H1 (cell line): ENCODE results near the gene VMO1. TPM values are rescaled to one million over a fixed set of nuclear protein-coding genes. Genes with fewer than 3 reads are reported as not detected.

Experiments
- CTCF ChIA-PET: fragments of 300-600 bp; sonication (Branson Sonifier 250); formaldehyde crosslinking; loops from one replicate; lab custom pipeline; 2021; ENCODE audit not compliant: partially characterized antibody; lab: Charles Lee
- POLR2A ChIA-PET: fragments of 300-600 bp; sonication (Branson Sonifier 250); formaldehyde crosslinking; loops from one replicate; lab custom pipeline; 2021; ENCODE audit warnings: inconsistent platforms; ENCODE audit not compliant: partially characterized antibody; lab: Charles Lee
- DNase-seq, 2 experiments: peaks; one replicate each; pipeline versions ENCODE4 v3.0.0 to v3.0.0-alpha.2; 2010 to 2022; ENCODE audit warnings: low spot score in 2 of 2, low read depth in 1 of 2, mixed read lengths in 1 of 2
- FAIRE-seq: peaks from 2 replicates; lab custom pipeline; 2011; peaks lifted over from hg19 to GRCh38; lab: Jason Lieb, UNC
- H2AFZ ChIP-seq: 2 replicates; pipeline ENCODE4 v1.8.1; 2012; ENCODE audit warnings: low read length, inconsistent platforms
- H2AK5ac ChIP-seq: 2 replicates; pipeline ENCODE4 v1.6.1; 2013; ENCODE audit warnings: low read depth, low read length
- H2BK120ac ChIP-seq: replicated peaks from 2 replicates; pipeline ENCODE3; 2013; ENCODE audit warnings: low read depth, low read length, inconsistent platforms
- H2BK12ac ChIP-seq: 2 replicates; pipeline ENCODE4 v1.6.1; 2013; ENCODE audit warnings: low read depth, low read length
- H2BK15ac ChIP-seq: 2 replicates; pipeline ENCODE4 v1.6.1; 2013; ENCODE audit warnings: low read length
- H2BK20ac ChIP-seq: 2 replicates; pipeline ENCODE4 v1.6.1; 2013; ENCODE audit warnings: low read length
- H2BK5ac ChIP-seq: 2 replicates; pipeline ENCODE4 v1.6.1; 2013; ENCODE audit warnings: low read depth, low read length
- H3K14ac ChIP-seq: 2 replicates; pipeline ENCODE4 v1.6.1; 2013; ENCODE audit warnings: inconsistent platforms; ENCODE audit not compliant: insufficient read length
- H3K18ac ChIP-seq: 2 replicates; pipeline ENCODE4 v1.6.1; 2013; ENCODE audit warnings: low read length; ENCODE audit errors: extremely low read depth
- H3K23ac ChIP-seq: 2 replicates; pipeline ENCODE4 v1.6.1; 2013; ENCODE audit warnings: inconsistent platforms; ENCODE audit not compliant: insufficient read length
- H3K23me2 ChIP-seq: 2 replicates; pipeline ENCODE4 v1.6.1; 2013; ENCODE audit warnings: low read depth, low read length
- H3K27ac ChIP-seq: 2 replicates; pipeline ENCODE4 v1.6.1; 2011; ENCODE audit warnings: low read depth, low read length, inconsistent platforms
- H3K27me3 ChIP-seq, 4 experiments: replicated peaks in 1 of 4; 1 replicate in 1 of 4; 2 replicates in 3 of 4; pipeline versions ENCODE4 v1.6.1 to v1.8.1; 2011 to 2013; ENCODE audit warnings: low read length in 3 of 4, mild to moderate bottlenecking in 3 of 4, inconsistent platforms in 2 of 4, mixed read lengths in 2 of 4, moderate library complexity in 1 of 4; ENCODE audit not compliant: control insufficient read depth in 3 of 4, insufficient read depth in 3 of 4; ENCODE audit errors: extremely low read depth in 1 of 4
- H3K36me3 ChIP-seq, 4 experiments: 2 replicates each; pipeline versions ENCODE4 v1.6.1 to v1.8.1; 2011 to 2013; ENCODE audit warnings: mild to moderate bottlenecking in 4 of 4, low read length in 3 of 4, moderate library complexity in 2 of 4, control low read depth in 1 of 4, inconsistent platforms in 1 of 4; ENCODE audit not compliant: insufficient read depth in 4 of 4, control insufficient read depth in 2 of 4
- H3K4ac ChIP-seq: replicated peaks from 2 replicates; pipeline ENCODE3; 2013; ENCODE audit warnings: low read length, low read depth, mixed read lengths, inconsistent platforms; ENCODE audit not compliant: insufficient read length
- H3K4me1 ChIP-seq, 4 experiments: replicated peaks in 1 of 4; 1 replicate in 1 of 4; 2 replicates in 3 of 4; pipeline versions ENCODE4 v1.6.1 to v1.8.1; 2011 to 2013; ENCODE audit warnings: low read length in 3 of 4, inconsistent platforms in 2 of 4, mixed read lengths in 1 of 4; ENCODE audit not compliant: insufficient read depth in 4 of 4, control insufficient read depth in 3 of 4
- H3K4me2 ChIP-seq, 2 experiments: 2 replicates each; pipeline versions ENCODE4 v1.6.1 to v1.8.1; 2011 to 2013; ENCODE audit warnings: low read depth in 2 of 2, low read length in 2 of 2, control low read depth in 1 of 2, inconsistent platforms in 1 of 2, mild to moderate bottlenecking in 1 of 2; ENCODE audit not compliant: insufficient read depth in 1 of 2
- H3K4me3 ChIP-seq, 4 experiments: fragments of 200-600, 300-600 bp in 1 of 4; sonication (generic), shearing (Covaris generic), sonication (Bioruptor Twin) in 1 of 4; 2 replicates each; pipeline versions ENCODE4 v1.5.1 to v1.8.1; 2011 to 2016; ENCODE audit warnings: low read length in 4 of 4, low read depth in 3 of 4, control low read depth in 2 of 4, inconsistent platforms in 2 of 4, mild to moderate bottlenecking in 2 of 4, mixed read lengths in 1 of 4, moderate library complexity in 1 of 4; ENCODE audit not compliant: insufficient read depth in 2 of 4; ENCODE audit errors: extremely low read depth in 1 of 4
- H3K56ac ChIP-seq: replicated peaks from 2 replicates; pipeline ENCODE3; 2013; ENCODE audit warnings: low read depth, mild to moderate bottlenecking, mixed read lengths, low read length, inconsistent platforms; ENCODE audit not compliant: insufficient read length
- H3K79me1 ChIP-seq: 2 replicates; pipeline ENCODE4 v1.6.1; 2013; ENCODE audit warnings: low read depth, low read length, control low read depth
- H3K79me2 ChIP-seq, 2 experiments: 2 replicates each; pipeline versions ENCODE4 v1.6.1 to v1.8.1; 2012 to 2013; ENCODE audit warnings: low read length in 2 of 2, mild to moderate bottlenecking in 2 of 2, inconsistent platforms in 1 of 2; ENCODE audit not compliant: insufficient read depth in 2 of 2, control insufficient read depth in 1 of 2
- H3K9ac ChIP-seq, 4 experiments: replicated peaks in 1 of 4; 1 replicate in 1 of 4; 2 replicates in 3 of 4; pipeline versions ENCODE4 v1.6.1 to v1.8.1; 2011 to 2013; ENCODE audit warnings: low read depth in 3 of 4, low read length in 3 of 4, control low read depth in 2 of 4, mild to moderate bottlenecking in 2 of 4, moderate library complexity in 2 of 4, inconsistent platforms in 1 of 4; ENCODE audit errors: extremely low read depth in 1 of 4
- H3K9me3 ChIP-seq, 2 experiments: 2 replicates each; pipeline versions ENCODE4 v1.6.1 to v1.8.1; 2012 to 2013; ENCODE audit warnings: mild to moderate bottlenecking in 2 of 2, moderate library complexity in 2 of 2, control low read depth in 1 of 2, inconsistent platforms in 1 of 2, low read depth in 1 of 2, low read length in 1 of 2, mixed read lengths in 1 of 2; ENCODE audit not compliant: insufficient read depth in 2 of 2
- H4K20me1 ChIP-seq, 2 experiments: replicated peaks in 1 of 2; 2 replicates each; pipeline versions ENCODE3 to v1.8.1; 2011 to 2013; ENCODE audit warnings: inconsistent platforms in 2 of 2, low read length in 2 of 2, mild to moderate bottlenecking in 1 of 2; ENCODE audit not compliant: insufficient read depth in 2 of 2, control insufficient read depth in 1 of 2
- H4K5ac ChIP-seq: 2 replicates; pipeline ENCODE4 v1.6.1; 2013; ENCODE audit warnings: low read length, low read depth, mixed read lengths, inconsistent platforms; ENCODE audit not compliant: insufficient read length
- H4K8ac ChIP-seq: 2 replicates; pipeline ENCODE4 v1.8.0; 2013; ENCODE audit warnings: mild to moderate bottlenecking, moderate library complexity, low read length, inconsistent platforms; ENCODE audit not compliant: insufficient read depth; ENCODE audit errors: extremely low read depth
- H4K91ac ChIP-seq: replicated peaks from 2 replicates; pipeline ENCODE3; 2013; ENCODE audit warnings: low read length, mixed read lengths, inconsistent platforms; ENCODE audit not compliant: insufficient read length
- ASH2L ChIP-seq: fragments of 200-600, 300-600 bp; sonication (generic); IDR thresholded peaks from one replicate; pipeline ENCODE4 v1.7.1; 2017; ENCODE audit warnings: low read length
- BCL11A ChIP-seq, 2 experiments: IDR thresholded peaks; one replicate each; pipeline ENCODE4 v1.6.1; 2011; ENCODE audit warnings: low read depth in 2 of 2, low read length in 2 of 2, mild to moderate bottlenecking in 2 of 2
- CREB1 ChIP-seq: IDR thresholded peaks from 2 replicates; pipeline ENCODE4 v1.6.1; 2012; ENCODE audit warnings: inconsistent platforms
- E2F6 ChIP-seq: IDR thresholded peaks from 2 replicates; pipeline ENCODE4 v1.6.1; 2012; ENCODE audit warnings: inconsistent platforms
- EGR1 ChIP-seq: IDR thresholded peaks from 2 replicates; pipeline ENCODE4 v1.6.1; 2011; ENCODE audit warnings: low read depth, low read length, borderline replicate concordance
- KDM1A ChIP-seq: fragments of 200-600, 300-600 bp; sonication (generic); IDR thresholded peaks from 2 replicates; pipeline ENCODE4 v1.7.1; 2016; ENCODE audit warnings: mild to moderate bottlenecking, low read length, borderline replicate concordance
- NRF1 ChIP-seq: IDR thresholded peaks from 2 replicates; pipeline ENCODE4 v1.6.1; 2011; ENCODE audit warnings: mild to moderate bottlenecking, low read depth, low read length, improper control_type of control experiment
- POLR2AphosphoS5 ChIP-seq: IDR thresholded peaks from 2 replicates; pipeline ENCODE4 v1.6.1; 2011; ENCODE audit warnings: low read depth, low read length
- POU5F1 ChIP-seq: IDR thresholded peaks from 2 replicates; pipeline ENCODE4 v1.6.1; 2011; ENCODE audit warnings: low read depth, mild to moderate bottlenecking, low read length, moderate library complexity
- RAD21 ChIP-seq, 2 experiments: IDR thresholded peaks in 1 of 2; conservative IDR thresholded peaks in 1 of 2; 2 replicates each; pipeline ENCODE4 v1.6.1; 2011; ENCODE audit warnings: low read depth in 2 of 2, low read length in 2 of 2, improper control_type of control experiment in 1 of 2, inconsistent platforms in 1 of 2, mild to moderate bottlenecking in 1 of 2, moderate library complexity in 1 of 2
- SIX5 ChIP-seq: IDR thresholded peaks from 2 replicates; pipeline ENCODE4 v1.6.1; 2011; ENCODE audit warnings: mild to moderate bottlenecking, low read depth, low read length
- SP1 ChIP-seq: IDR thresholded peaks from 2 replicates; pipeline ENCODE4 v1.6.1; 2011; ENCODE audit warnings: low read depth, low read length
- YY1 ChIP-seq: IDR thresholded peaks from 2 replicates; pipeline ENCODE4 v1.6.1; 2011; ENCODE audit warnings: low read depth, mild to moderate bottlenecking, low read length
- WGBS, 2 experiments: shearing (Covaris generic) in 1 of 2; methylation state at CpG; one replicate each; pipeline versions ENCODE4 v1.1.6 to v1.1.7; 2013 to 2015; ENCODE audit warnings: low lambda C conversion rate in 2 of 2, mixed read lengths in 2 of 2, inconsistent platforms in 1 of 2, low coverage in 1 of 2, missing lambda C conversion rate in 1 of 2; ENCODE audit not compliant: insufficient replicate concordance in 2 of 2, insufficient coverage in 1 of 2, insufficient read length in 1 of 2; ENCODE audit errors: extremely low coverage in 1 of 2, missing lambda C conversion rate in 1 of 2; 5-methylcytosine and 5-hydroxymethylcytosine counted together
- polyA plus RNA-seq, 7 experiments: library from polyadenylated mRNA; depleted of rRNA in 3 of 7; stranded (reverse) in 5 of 7; unstranded in 2 of 7; fragments of >200 nt in 5 of 7; fragments of 200-250 nt in 2 of 7; gene quantifications; 1 replicate in 5 of 7; 2 replicates in 1 of 7; 4 replicates in 1 of 7; pipeline versions ENCODE4 v1.2.1 to v1.2.3, GENCODE V29; 2011 to 2013; ENCODE audit warnings: missing spikeins in 2 of 7, mixed read lengths in 2 of 7
- total RNA-seq: library from RNA; stranded (reverse); fragmentation: NEBNext Ultra II Directional; extraction: Animal tissue kit (Norgen Biotek cat#: 25700); gene quantifications from 2 replicates; pipeline ENCODE4 v1.2.1, GENCODE V29; 2021

VMO1 gene
- total and polyA plus RNA-seq, 2 of the 8 experiments (the other 6 are each of a cell fraction or from before 2014, with no cell fraction given), result 0.30 TPM; not detected in 1

- H3K56ac ChIP-seq, result no peak overlapping the region
- H2AK5ac ChIP-seq, result no peak overlapping the region
- ChIA-PET CTCF (interaction anchor here (0.7 to 3.8 kb wide), 8 partner anchors 9 to 529 kb away, joined by 3 to 16 read pairs (median 4); partner anchors contain the start of genes CHRNE, GLTPD2 and VMO1), POLR2A (interaction anchor here (0.7 to 1.6 kb wide), 3 partner anchors 31 to 122 kb away, joined by 3 to 4 read pairs (median 4); partner anchors contain the start of genes C17orf107 and MED11)
- H3K4me3 ChIP-seq, result no peak overlapping the region
- no peak overlapping the region for H2BK12ac ChIP-seq
- H3K36me3 ChIP-seq, result no peaks in the 10 kb centered on the region
- H3K27ac ChIP-seq, result no peak overlapping the region
- H4K5ac ChIP-seq, result no peak overlapping the region
- FAIRE-seq, result no peak
- H3K79me2 ChIP-seq, result no peaks in the 10 kb centered on the region
- 86% methylated on average over 9 of the region's 9 CpGs; no CpG with 5 or more reads in 1 of the 2 experiments for WGBS, 2 experiments
- H3K4me1 ChIP-seq, result no peaks in the 10 kb centered on the region
- H2AFZ ChIP-seq, result no peak overlapping the region
- no peak overlapping the region for H3K14ac ChIP-seq
- H3K23me2 ChIP-seq, result no peaks in the 10 kb centered on the region; the same call in 1 of the 2 replicates
- H4K8ac ChIP-seq, result no peak overlapping the region
- no peak overlapping the region for H3K23ac ChIP-seq
- no peak overlapping the region for H4K91ac ChIP-seq
- no peaks in the 10 kb centered on the region for H3K79me1 ChIP-seq
- H3K4ac ChIP-seq, result no peak overlapping the region
- H3K9ac ChIP-seq, result no peak overlapping the region
- no peak overlapping the region for H3K18ac ChIP-seq
- H2BK15ac ChIP-seq, result no peak overlapping the region
- H2BK20ac ChIP-seq, result no peak overlapping the region
- 0 out of 7 replicates have a peak, but pooled peaks cover 0 to 2% (median 0%) of the 10 kb centered on the region in 4 experiments for H3K27me3 ChIP-seq
- no peak overlapping the region for H3K4me2 ChIP-seq
- no peak overlapping the region for H2BK120ac ChIP-seq
- H2BK5ac ChIP-seq, result no peak overlapping the region
- H4K20me1 ChIP-seq, result no peaks in the 10 kb centered on the region
- H3K9me3 ChIP-seq, result no peaks in the 10 kb centered on the region
- DNase-seq, result no peak
- TF ChIP-seq YY1 (no peak), NRF1 (no peak), SP1 (no peak), E2F6 (no peak), POU5F1 (no peak), CREB1 (no peak), SIX5 (no peak), KDM1A (no peak), RAD21 (IDR thresholded peaks at IDR 0.05 in 1 of 2, conservative IDR thresholded peaks at IDR 0.05 in 1 of 2; ENCODE audit: low read depth in 2 of 2, low read length in 2 of 2) (no peak), POLR2AphosphoS5 (no peak), ASH2L (no peak), BCL11A (IDR thresholded peaks at IDR 0.05; ENCODE audit: low read depth in 2 of 2, low read length in 2 of 2) (no peak), EGR1 (no peak)
These were observed 8.0 kb downstream of the VMO1 start for GRCh38 chr17:4777969-4778760.
